Ramos (cell line): Measurements from ENCODE around the gene C2CD3.
"Not testable (repeated sequence)": the region's sequence is repeated elsewhere in the genome, so short reads cannot be mapped to it uniquely, and the experiment has no call there.

Source experiments
- in situ Hi-C: fragments of 300-500 bp; cut with MboI; formaldehyde crosslinking; loops from one replicate; pipeline ENCODE4 v1.14.3; 2022; ENCODE audit warnings: low sequenced_read_pairs; ENCODE audit not compliant: unreplicated experiment

C2CD3 gene

GRCh38 chr11:74072286-74072685, 98.5 kb downstream of the C2CD3 start:
- in situ Hi-C loops = no loop called here

GRCh38 chr11:74070723-74071492, 99.9 kb downstream of the C2CD3 start:
- in situ Hi-C loops = no loop called here

- in situ Hi-C loops = no loop called here
Observed at GRCh38 chr11:74069146-74070046, 101.4 kb downstream of the C2CD3 start.

- in situ Hi-C loops = not testable (repeated sequence)
Observed at GRCh38 chr11:74066663-74067062, 104.1 kb downstream of the C2CD3 start.

- in situ Hi-C loops = not testable (repeated sequence)
Observed at GRCh38 chr11:74065534-74065933, 105.3 kb downstream of the C2CD3 start.

GRCh38 chr11:74063628-74064027, 107.2 kb downstream of the C2CD3 start:
- in situ Hi-C loops = not testable (repeated sequence)

- in situ Hi-C loops = not testable (repeated sequence)
Observed at GRCh38 chr11:74061599-74061998, 109.2 kb downstream of the C2CD3 start.

- in situ Hi-C loops = no loop called here
Observed at GRCh38 chr11:74057249-74058151, 113.3 kb downstream of the C2CD3 start.

GRCh38 chr11:74055938-74056337, 114.9 kb downstream of the C2CD3 start:
- in situ Hi-C loops = no loop called here

- in situ Hi-C loops = no loop called here
Observed at GRCh38 chr11:74050465-74050864, 120.3 kb downstream of the C2CD3 start.

- in situ Hi-C loops = no loop called here
Observed at GRCh38 chr11:74048993-74049392, 121.8 kb downstream of the C2CD3 start.

- in situ Hi-C loops = no loop called here
Observed at GRCh38 chr11:74044538-74044937, 126.3 kb downstream of the C2CD3 start.

- in situ Hi-C loops = no loop called here
Observed at GRCh38 chr11:74043450-74043849, 127.4 kb downstream of the C2CD3 start.

- in situ Hi-C loops = loop anchor here (5.0 kb wide), 1 partner anchor 70 kb away; no protein-coding TSS in a partner anchor
Observed at GRCh38 chr11:74037309-74037708, 133.5 kb downstream of the C2CD3 start.

- in situ Hi-C loops = loop anchor here (5.0 kb wide), 1 partner anchor 68 kb away; no protein-coding TSS in a partner anchor
Observed at GRCh38 chr11:74035264-74035663, 135.5 kb downstream of the C2CD3 start.

- in situ Hi-C loops = no loop called here
Observed at GRCh38 chr11:74033046-74033445, 137.8 kb downstream of the C2CD3 start.

GRCh38 chr11:74030723-74031676, 139.8 kb downstream of the C2CD3 start:
- in situ Hi-C loops = no loop called here

- in situ Hi-C loops = no loop called here
Observed at GRCh38 chr11:74025467-74026166, 145.2 kb downstream of the C2CD3 start.
